Measurements from ENCODE around the gene MXD3. TPM values are rescaled to one million over a fixed set of nuclear protein-coding genes. Genes with fewer than 3 reads are reported as not detected.
"Not testable (repeated sequence)": the region's sequence is repeated elsewhere in the genome, so short reads cannot be mapped to it uniquely, and the experiment has no call there.

Gene MXD3
- total RNA-seq, 1 donor from 2014 or later, result 17.3 TPM

GRCh38 chr5:177344891-177345290, 33.2 kb upstream of the MXD3 start:
- H3K9me3 Mint-ChIP-seq (ENCODE audit: unreplicated experiment), result peaks cover 3% of the 10 kb centered on the region
- no peak for DNase-seq
- no peaks in the 10 kb centered on the region for H3K27me3 Mint-ChIP-seq (ENCODE audit: unreplicated experiment)
- H3K36me3 Mint-ChIP-seq (ENCODE audit: unreplicated experiment), result peaks cover 5% of the 10 kb centered on the region
- no peak for TF ChIP-seq CTCF (IDR thresholded peaks at IDR 0.05; ENCODE audit: partially characterized antibody, unreplicated experiment)
- H3K4me1 Mint-ChIP-seq (ENCODE audit: low read depth, unreplicated experiment), result peaks cover 8% of the 10 kb centered on the region
- no peak overlapping the region for H3K27ac Mint-ChIP-seq (ENCODE audit: unreplicated experiment)
- no peak overlapping the region for H3K4me3 Mint-ChIP-seq (ENCODE audit: unreplicated experiment)

GRCh38 chr5:177343777-177344176, 32.1 kb upstream of the MXD3 start:
- H3K27me3 Mint-ChIP-seq (ENCODE audit: unreplicated experiment), result no peaks in the 10 kb centered on the region
- peaks cover 5% of the 10 kb centered on the region for H3K36me3 Mint-ChIP-seq (ENCODE audit: unreplicated experiment)
- H3K4me1 Mint-ChIP-seq (ENCODE audit: low read depth, unreplicated experiment), result no peaks in the 10 kb centered on the region
- peaks cover 5% of the 10 kb centered on the region for H3K9me3 Mint-ChIP-seq (ENCODE audit: unreplicated experiment)
- TF ChIP-seq CTCF (IDR thresholded peaks at IDR 0.05; ENCODE audit: partially characterized antibody, unreplicated experiment), result no peak
- DNase-seq, result no peak
- H3K4me3 Mint-ChIP-seq (ENCODE audit: unreplicated experiment), result no peak overlapping the region
- peak overlapping the region; percentile 14 for H3K27ac Mint-ChIP-seq (ENCODE audit: unreplicated experiment)

GRCh38 chr5:177343000-177343399, 31.3 kb upstream of the MXD3 start:
- DNase-seq; H3K27me3 Mint-ChIP-seq (ENCODE audit: unreplicated experiment); H3K9me3 Mint-ChIP-seq (ENCODE audit: unreplicated experiment); H3K4me1 Mint-ChIP-seq (ENCODE audit: low read depth, unreplicated experiment); H3K36me3 Mint-ChIP-seq (ENCODE audit: unreplicated experiment); H3K4me3 Mint-ChIP-seq (ENCODE audit: unreplicated experiment); H3K27ac Mint-ChIP-seq (ENCODE audit: unreplicated experiment): not testable (repeated sequence)

- H3K36me3 Mint-ChIP-seq (ENCODE audit: unreplicated experiment), result peaks cover 10% of the 10 kb centered on the region
- peaks cover 3% of the 10 kb centered on the region for H3K4me1 Mint-ChIP-seq (ENCODE audit: low read depth, unreplicated experiment)
- H3K9me3 Mint-ChIP-seq (ENCODE audit: unreplicated experiment), result peaks cover 12% of the 10 kb centered on the region
- no peak for DNase-seq
- no peak for TF ChIP-seq CTCF (IDR thresholded peaks at IDR 0.05; ENCODE audit: partially characterized antibody, unreplicated experiment)
- H3K27me3 Mint-ChIP-seq (ENCODE audit: unreplicated experiment), result peaks cover 4% of the 10 kb centered on the region
- H3K4me3 Mint-ChIP-seq (ENCODE audit: unreplicated experiment), result no peak overlapping the region
- no peak overlapping the region for H3K27ac Mint-ChIP-seq (ENCODE audit: unreplicated experiment)
Observed at GRCh38 chr5:177339107-177339638, 27.5 kb upstream of the MXD3 start.

- peaks cover 4% of the 10 kb centered on the region for H3K27me3 Mint-ChIP-seq (ENCODE audit: unreplicated experiment)
- H3K4me1 Mint-ChIP-seq (ENCODE audit: low read depth, unreplicated experiment), result peaks cover 3% of the 10 kb centered on the region
- peaks cover 7% of the 10 kb centered on the region for H3K36me3 Mint-ChIP-seq (ENCODE audit: unreplicated experiment)
- no peak for TF ChIP-seq CTCF (IDR thresholded peaks at IDR 0.05; ENCODE audit: partially characterized antibody, unreplicated experiment)
- H3K27ac Mint-ChIP-seq (ENCODE audit: unreplicated experiment), result no peak overlapping the region
- H3K4me3 Mint-ChIP-seq (ENCODE audit: unreplicated experiment), result no peak overlapping the region
- H3K9me3 Mint-ChIP-seq (ENCODE audit: unreplicated experiment), result peaks cover 11% of the 10 kb centered on the region
- no peak for DNase-seq
Observed at GRCh38 chr5:177338251-177339106, 26.8 kb upstream of the MXD3 start.
